Measurements from ENCODE around the gene WIZ.
"Not testable (repeated sequence)": the region's sequence is repeated elsewhere in the genome, so short reads cannot be mapped to it uniquely, and the experiment has no call there.

The WIZ gene

GRCh38 chr19:15400521-15401396 is 49.0 kb downstream of the WIZ start:
- DNase-seq: no peak

GRCh38 chr19:15399635-15400034 is 50.1 kb downstream of the WIZ start:
- DNase-seq: no peak

GRCh38 chr19:15399234-15399515 is 50.6 kb downstream of the WIZ start:
- DNase-seq: no peak

GRCh38 chr19:15398501-15399233 is 51.1 kb downstream of the WIZ start:
- no peak for DNase-seq

- no peak for DNase-seq
Observed at GRCh38 chr19:15397782-15398181, 52.0 kb downstream of the WIZ start.

GRCh38 chr19:15397236-15397635 is 52.5 kb downstream of the WIZ start:
- DNase-seq: no peak

- no peak for DNase-seq
Observed at GRCh38 chr19:15396436-15396835, 53.3 kb downstream of the WIZ start.

GRCh38 chr19:15395251-15395650 is 54.5 kb downstream of the WIZ start:
- not testable (repeated sequence) for DNase-seq

- no peak for DNase-seq
Observed at GRCh38 chr19:15394426-15394825, 55.3 kb downstream of the WIZ start.

GRCh38 chr19:15393963-15394362 is 55.8 kb downstream of the WIZ start:
- DNase-seq: no peak

GRCh38 chr19:15390814-15391213 is 58.9 kb downstream of the WIZ start:
- DNase-seq: no peak

- DNase-seq: no peak
Observed at GRCh38 chr19:15381864-15382263, 67.9 kb downstream of the WIZ start.

GRCh38 chr19:15381429-15381828 is 68.3 kb downstream of the WIZ start:
- DNase-seq: no peak

GRCh38 chr19:15379999-15380647 is 69.6 kb downstream of the WIZ start:
- peak; percentile 55 for DNase-seq

GRCh38 chr19:15379083-15379998 is 70.4 kb downstream of the WIZ start, which contains the start of gene AKAP8:
Gene AKAP8 (minus strand): TSS chr19:15379787. CDS start chr19:15379731, 56 bp downstream.
- peak; percentile 97 for DNase-seq

- peak; percentile 8 for DNase-seq
Observed at GRCh38 chr19:15378534-15379082, 71.1 kb downstream of the WIZ start.

GRCh38 chr19:15374796-15375440 is 74.8 kb downstream of the WIZ start:
- no peak for DNase-seq

GRCh38 chr19:15374105-15374651 is 75.6 kb downstream of the WIZ start:
- no peak for DNase-seq

- DNase-seq: no peak
Observed at GRCh38 chr19:15373644-15374043, 76.1 kb downstream of the WIZ start.

GRCh38 chr19:15372891-15373301 is 76.9 kb downstream of the WIZ start:
- DNase-seq: no peak

GRCh38 chr19:15372470-15372869 is 77.3 kb downstream of the WIZ start:
- no peak for DNase-seq
